Measurements from ENCODE around the gene TUBGCP2.

GRCh38 chr10:133346413-133346812 lies 37.7 kb upstream of the TUBGCP2 start:
- TF ChIP-seq, protein P1, sequence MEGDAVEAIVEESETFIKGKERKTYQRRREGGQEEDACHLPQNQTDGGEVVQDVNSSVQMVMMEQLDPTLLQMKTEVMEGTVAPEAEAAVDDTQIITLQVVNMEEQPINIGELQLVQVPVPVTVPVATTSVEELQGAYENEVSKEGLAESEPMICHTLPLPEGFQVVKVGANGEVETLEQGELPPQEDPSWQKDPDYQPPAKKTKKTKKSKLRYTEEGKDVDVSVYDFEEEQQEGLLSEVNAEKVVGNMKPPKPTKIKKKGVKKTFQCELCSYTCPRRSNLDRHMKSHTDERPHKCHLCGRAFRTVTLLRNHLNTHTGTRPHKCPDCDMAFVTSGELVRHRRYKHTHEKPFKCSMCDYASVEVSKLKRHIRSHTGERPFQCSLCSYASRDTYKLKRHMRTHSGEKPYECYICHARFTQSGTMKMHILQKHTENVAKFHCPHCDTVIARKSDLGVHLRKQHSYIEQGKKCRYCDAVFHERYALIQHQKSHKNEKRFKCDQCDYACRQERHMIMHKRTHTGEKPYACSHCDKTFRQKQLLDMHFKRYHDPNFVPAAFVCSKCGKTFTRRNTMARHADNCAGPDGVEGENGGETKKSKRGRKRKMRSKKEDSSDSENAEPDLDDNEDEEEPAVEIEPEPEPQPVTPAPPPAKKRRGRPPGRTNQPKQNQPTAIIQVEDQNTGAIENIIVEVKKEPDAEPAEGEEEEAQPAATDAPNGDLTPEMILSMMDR (IDR thresholded peaks at IDR 0.05; ENCODE audit: borderline replicate concordance, extremely low read depth, low read length, poor library complexity, severe bottlenecking) = no peak
- TF ChIP-seq EZH2 (IDR thresholded peaks at IDR 0.05; ENCODE audit: borderline replicate concordance, low read depth, low read length, severe bottlenecking) = no peak
